ENCODE results near the gene GPR84. TPM values are rescaled to one million over a fixed set of nuclear protein-coding genes. Genes with fewer than 3 reads are reported as not detected.
A peak's percentile ranks its signal among the peaks of the same experiment; 100 is the strongest.

Gene GPR84
- total and polyA plus RNA-seq, 2 of the 8 experiments (the other 6 are each of a cell fraction or from before 2014, with no cell fraction given): 0.09 TPM; not detected in 1

- TF ChIP-seq, protein P1, sequence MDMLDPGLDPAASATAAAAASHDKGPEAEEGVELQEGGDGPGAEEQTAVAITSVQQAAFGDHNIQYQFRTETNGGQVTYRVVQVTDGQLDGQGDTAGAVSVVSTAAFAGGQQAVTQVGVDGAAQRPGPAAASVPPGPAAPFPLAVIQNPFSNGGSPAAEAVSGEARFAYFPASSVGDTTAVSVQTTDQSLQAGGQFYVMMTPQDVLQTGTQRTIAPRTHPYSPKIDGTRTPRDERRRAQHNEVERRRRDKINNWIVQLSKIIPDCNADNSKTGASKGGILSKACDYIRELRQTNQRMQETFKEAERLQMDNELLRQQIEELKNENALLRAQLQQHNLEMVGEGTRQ (IDR thresholded peaks at IDR 0.05; ENCODE audit: low read length): no peak
- TF ChIP-seq SIRT6 (IDR thresholded peaks at IDR 0.05; ENCODE audit: low read length): no peak
- TF ChIP-seq RAD21 (IDR thresholded peaks at IDR 0.05 in 1 of 2, conservative IDR thresholded peaks at IDR 0.05 in 1 of 2; ENCODE audit: low read depth in 2 of 2, low read length in 2 of 2): no peak
- no peak for TF ChIP-seq SIX5 (IDR thresholded peaks at IDR 0.05; ENCODE audit: low read depth, low read length)
- peak; percentile 100 for TF ChIP-seq SP1 (IDR thresholded peaks at IDR 0.05; ENCODE audit: low read depth, low read length)
- TF ChIP-seq FOSL1 (IDR thresholded peaks at IDR 0.05; ENCODE audit: insufficient read depth, low read depth, low read length): no peak
- no peak for TF ChIP-seq RBBP5 (IDR thresholded peaks at IDR 0.05; ENCODE audit: borderline replicate concordance, low read depth, low read length)
- TF ChIP-seq HDAC6 (IDR thresholded peaks at IDR 0.05; ENCODE audit: low read depth, low read length): no peak
- TF ChIP-seq POLR2AphosphoS5 (IDR thresholded peaks at IDR 0.05; ENCODE audit: low read depth, low read length): no peak; the same call in 1 of the 2 replicates
- TF ChIP-seq TEAD4 (IDR thresholded peaks at IDR 0.05; ENCODE audit: low read depth, low read length): no peak
- no peak for TF ChIP-seq MAFK (IDR thresholded peaks at IDR 0.05; ENCODE audit: low read depth, low read length)
- TF ChIP-seq TBP (IDR thresholded peaks at IDR 0.05; ENCODE audit: low read depth, low read length): 0 out of 2 replicates have a peak, but pooled peaks have one; percentile 37
- peak; percentile 60 for TF ChIP-seq CTBP2 (IDR thresholded peaks at IDR 0.05; ENCODE audit: borderline replicate concordance, insufficient read depth, insufficient read length, low read length)
- peak; percentile 46; the same call in 1 of the 2 replicates for TF ChIP-seq EGR1 (IDR thresholded peaks at IDR 0.05; ENCODE audit: borderline replicate concordance, low read depth, low read length)
- TF ChIP-seq CBX5 (IDR thresholded peaks at IDR 0.05; ENCODE audit: low read depth, low read length): no peak
- TF ChIP-seq TCF12 (IDR thresholded peaks at IDR 0.05; ENCODE audit: low read depth, low read length): no peak
- TF ChIP-seq BACH1 (IDR thresholded peaks at IDR 0.05; ENCODE audit: low read length): no peak
- no peak for TF ChIP-seq JUND (IDR thresholded peaks at IDR 0.05; ENCODE audit: low read length)
- TF ChIP-seq ASH2L (IDR thresholded peaks at IDR 0.05; ENCODE audit: low read length): no peak
- no peak for TF ChIP-seq BRCA1 (IDR thresholded peaks at IDR 0.05; ENCODE audit: low read depth, low read length)
- peak; percentile 68 for TF ChIP-seq SP2 (IDR thresholded peaks at IDR 0.05; ENCODE audit: low read length)
- no peak for TF ChIP-seq KDM5A (IDR thresholded peaks at IDR 0.05; ENCODE audit: low read length)
- TF ChIP-seq KDM1A (IDR thresholded peaks at IDR 0.05; ENCODE audit: borderline replicate concordance, low read length): 0 out of 2 replicates have a peak, but pooled peaks have one; percentile 37
- no peak for TF ChIP-seq SUZ12 (IDR thresholded peaks at IDR 0.05; ENCODE audit: low read length)
- TF ChIP-seq POLR2A (IDR thresholded peaks at IDR 0.05; ENCODE audit: control extremely low read depth in 1 of 2, low read depth in 2 of 2, low read length in 2 of 2): 0 out of 3 replicates have a peak, but pooled peaks of 1 of the 2 experiments have one; percentile 8
Observed at GRCh38 chr12:54358945-54359761, 5.1 kb downstream of the GPR84 start (continued).

All from H1 (cell line).